ENCODE data around the gene ZBTB42.

- TF ChIP-seq GATA2 (IDR thresholded peaks at IDR 0.05; ENCODE audit: low read depth, low read length) (no peak), GATA3 (IDR thresholded peaks at IDR 0.05; ENCODE audit: low read depth, low read length) (no peak)
Observed at GRCh38 chr14:104799244-104800014, 1.5 kb upstream of the ZBTB42 start.
